Measurements from ENCODE around the gene AMH. TPM values are rescaled to one million over a fixed set of nuclear protein-coding genes. Genes with fewer than 3 reads are reported as not detected.

Gene AMH
- polyA plus RNA-seq, 1 experiment, result not detected

GRCh38 chr19:2261438-2262172 lies 12.5 kb downstream of the AMH start:
- H3K4me3 ChIP-seq (ENCODE audit: low read depth, low read length), result no peak overlapping the region
- no peaks in the 10 kb centered on the region for H3K27me3 ChIP-seq (ENCODE audit: control insufficient read depth, insufficient read depth, low read length)
- TF ChIP-seq CTCF (IDR thresholded peaks at IDR 0.05; ENCODE audit: low read depth, low read length), result peak; percentile 53
- H3K27ac ChIP-seq (ENCODE audit: low read depth, low read length), result no peak overlapping the region
- POLR2A ChIA-PET, result interaction anchor here (0.6 kb wide), 1 partner anchor 405 kb away, joined by 3 read pairs; no protein-coding TSS in a partner anchor
- CTCF ChIA-PET, result interaction anchor here (0.5 kb wide), 1 partner anchor 206 kb away, joined by 5 read pairs; no protein-coding TSS in a partner anchor
- DNase-seq (ENCODE audit: low read depth, low spot score), result no peak
- H3K9me3 ChIP-seq (ENCODE audit: control insufficient read depth, insufficient read depth, low read length), result no peaks in the 10 kb centered on the region

DNA sequence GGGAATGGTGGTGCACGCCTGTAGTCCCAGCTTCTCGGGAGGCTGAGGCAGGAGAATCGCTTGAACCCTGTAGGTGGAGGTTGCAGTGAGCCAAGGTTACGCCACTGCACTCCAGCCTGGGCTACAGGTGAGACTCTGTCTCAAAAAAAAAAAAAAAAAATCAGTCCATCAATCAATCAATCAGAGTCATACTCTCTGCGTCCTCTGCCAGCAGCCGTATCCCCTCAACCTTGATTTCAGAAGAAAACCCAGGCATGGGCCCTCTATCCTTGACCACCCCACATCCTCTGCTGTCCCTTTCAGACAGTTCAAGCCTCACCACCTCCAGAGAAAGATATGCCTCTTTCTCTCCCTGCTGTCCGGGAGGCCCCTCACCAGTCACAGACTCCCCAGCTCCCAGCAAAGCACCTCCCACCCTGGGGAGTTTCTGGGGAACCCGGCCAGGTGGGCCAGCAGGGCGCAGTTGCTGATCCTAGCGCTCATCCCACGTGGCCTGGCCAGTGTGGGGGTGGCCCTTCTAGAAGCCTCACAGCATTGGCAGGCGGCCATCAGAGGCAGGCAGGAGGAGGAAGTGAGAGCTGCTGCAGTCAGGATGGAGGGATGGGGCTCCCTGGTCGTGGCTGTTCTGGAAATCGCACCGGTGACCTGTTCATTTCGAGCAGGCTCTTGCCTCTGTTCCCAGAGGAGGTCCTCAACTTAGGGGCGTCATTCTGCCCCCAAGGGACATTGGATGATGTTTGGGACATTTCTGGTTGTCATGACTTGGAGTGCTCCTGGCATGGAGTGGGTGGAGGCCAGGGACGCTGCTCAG lies 17.3 kb downstream of the AMH start:
- ChIA-PET CTCF (no interaction called here), POLR2A (no interaction called here)
- TF ChIP-seq CTCF (IDR thresholded peaks at IDR 0.05; ENCODE audit: low read depth, low read length), result no peak
- peaks cover 4% of the 10 kb centered on the region; the same call in 1 of the 2 replicates for H3K9me3 ChIP-seq (ENCODE audit: control insufficient read depth, insufficient read depth, low read length)
- no peaks in the 10 kb centered on the region for H3K27me3 ChIP-seq (ENCODE audit: control insufficient read depth, insufficient read depth, low read length)
- no peak overlapping the region for H3K27ac ChIP-seq (ENCODE audit: low read depth, low read length)
- peak; percentile 34 for DNase-seq (ENCODE audit: low read depth, low spot score)
- H3K4me3 ChIP-seq (ENCODE audit: low read depth, low read length), result no peak overlapping the region

DNA sequence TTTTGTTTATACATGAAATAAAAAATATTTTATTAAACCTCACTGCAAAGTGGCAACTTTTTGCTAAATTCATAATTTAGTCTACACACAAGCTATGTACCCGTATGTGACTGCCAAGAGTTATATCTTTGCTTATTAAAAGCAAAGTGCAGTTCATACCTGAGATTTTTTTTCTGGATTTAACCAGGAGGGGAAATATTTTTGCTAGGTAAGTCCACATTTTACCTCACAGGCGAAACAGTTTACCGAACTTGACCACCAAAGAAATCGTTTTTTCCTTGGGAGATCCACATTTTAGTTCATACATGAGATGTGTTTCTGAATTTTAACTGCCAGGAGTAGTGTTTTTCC lies 19.3 kb downstream of the AMH start:
- ChIA-PET CTCF (no interaction called here), POLR2A (interaction anchor here (0.7 kb wide), 1 partner anchor 10 kb away, joined by 3 read pairs; no protein-coding TSS in a partner anchor)
- Histone ChIP-seq H3K27ac (ENCODE audit: low read depth, low read length) (no peak overlapping the region), H3K4me3 (ENCODE audit: low read depth, low read length) (no peak overlapping the region), H3K27me3 (ENCODE audit: control insufficient read depth, insufficient read depth, low read length) (no peaks in the 10 kb centered on the region), H3K9me3 (ENCODE audit: control insufficient read depth, insufficient read depth, low read length) (peaks cover 11% of the 10 kb centered on the region; the same call in 1 of the 2 replicates)
- no peak for TF ChIP-seq CTCF (IDR thresholded peaks at IDR 0.05; ENCODE audit: low read depth, low read length)
- no peak for DNase-seq (ENCODE audit: low read depth, low spot score)

- POLR2A ChIA-PET, result interaction anchor here (0.7 to 1.1 kb wide), 2 partner anchors 11 to 14 kb away, joined by 3 read pairs; no protein-coding TSS in a partner anchor
- no peak overlapping the region for H3K27ac ChIP-seq (ENCODE audit: low read depth, low read length)
- DNase-seq (ENCODE audit: low read depth, low spot score), result no peak
These were observed 19.7 kb downstream of the AMH start for GRCh38 chr19:2268861-2269243.

More at GRCh38 chr19:2268861-2269243, 19.7 kb downstream of the AMH start:
- no peak for TF ChIP-seq CTCF (IDR thresholded peaks at IDR 0.05; ENCODE audit: low read depth, low read length)
- H3K27me3 ChIP-seq (ENCODE audit: control insufficient read depth, insufficient read depth, low read length), result no peaks in the 10 kb centered on the region
- peak overlapping the region; percentile 75 for H3K4me3 ChIP-seq (ENCODE audit: low read depth, low read length)
- CTCF ChIA-PET, result no interaction called here
- H3K9me3 ChIP-seq (ENCODE audit: control insufficient read depth, insufficient read depth, low read length), result peaks cover 11% of the 10 kb centered on the region; the same call in 1 of the 2 replicates

All from AG04450 (cell line).